Liver (tissue), 9 donors: ENCODE results near the gene CEACAM20. TPM values are rescaled to one million over a fixed set of nuclear protein-coding genes. Genes with fewer than 3 reads are reported as not detected.

Experiments
- DNase-seq: peaks from one replicate; pipeline ENCODE4 v3.0.0-alpha.2; 2017; ENCODE audit warnings: low spot score
- H3K27ac ChIP-seq, 2 donors: one replicate each; pipeline ENCODE4 v1.7.0; 2013; ENCODE audit warnings: inconsistent platforms in 2 of 2, low read length in 2 of 2, control low read depth in 1 of 2, low read depth in 1 of 2, mild to moderate bottlenecking in 1 of 2
- H3K27me3 ChIP-seq, 4 donors: one replicate each; pipeline versions ENCODE4 v1.6.1 to v1.7.0; 2013; ENCODE audit warnings: low read length in 3 of 4, inconsistent platforms in 1 of 4, mild to moderate bottlenecking in 1 of 4, moderate library complexity in 1 of 4; ENCODE audit not compliant: control insufficient read depth in 4 of 4, insufficient read depth in 4 of 4
- H3K36me3 ChIP-seq, 4 donors: one replicate each; pipeline versions ENCODE4 v1.6.1 to v1.7.0; 2013; ENCODE audit warnings: low read length in 3 of 4, mild to moderate bottlenecking in 3 of 4, low read depth in 1 of 4, moderate library complexity in 1 of 4; ENCODE audit not compliant: control insufficient read depth in 4 of 4, insufficient read depth in 3 of 4
- H3K4me1 ChIP-seq, 4 donors: one replicate each; pipeline versions ENCODE4 v1.6.1 to v1.7.0; 2013; ENCODE audit warnings: low read length in 3 of 4, mild to moderate bottlenecking in 3 of 4, moderate library complexity in 1 of 4; ENCODE audit not compliant: control insufficient read depth in 4 of 4, insufficient read depth in 4 of 4
- H3K4me3 ChIP-seq, 3 donors: one replicate each; pipeline versions ENCODE4 v1.6.1 to v1.7.0; 2013; ENCODE audit warnings: low read length in 3 of 3, control low read depth in 1 of 3, low read depth in 1 of 3, mild to moderate bottlenecking in 1 of 3
- H3K9ac ChIP-seq, 2 donors: one replicate each; pipeline ENCODE4 v1.7.0; 2013; ENCODE audit warnings: low read length in 2 of 2, mild to moderate bottlenecking in 2 of 2, moderate library complexity in 2 of 2, control low read depth in 1 of 2, low read depth in 1 of 2
- H3K9me3 ChIP-seq, 4 donors: one replicate each; pipeline versions ENCODE4 v1.6.1 to v1.7.0; 2013; ENCODE audit warnings: low read length in 3 of 4; ENCODE audit not compliant: control insufficient read depth in 4 of 4
- EGR1 ChIP-seq, 2 donors: IDR thresholded peaks; 2 replicates each; pipeline ENCODE4 v1.6.1; 2016 to 2018; ENCODE audit warnings: antibody characterized with exemption in 2 of 2, low read depth in 2 of 2
- FOXA2 ChIP-seq: IDR thresholded peaks from 2 replicates; pipeline ENCODE4 v1.6.1; 2016; ENCODE audit warnings: antibody characterized with exemption
- NR2F2 ChIP-seq: IDR thresholded peaks from 2 replicates; pipeline ENCODE4 v1.6.1; 2016; ENCODE audit warnings: antibody characterized with exemption
- RAD21 ChIP-seq, 2 donors: IDR thresholded peaks; 2 replicates each; pipeline ENCODE4 v1.6.1; 2016; ENCODE audit warnings: antibody characterized with exemption in 2 of 2, mild to moderate bottlenecking in 2 of 2
- SP1 ChIP-seq: IDR thresholded peaks from 2 replicates; pipeline ENCODE4 v1.6.1; 2018; ENCODE audit warnings: antibody characterized with exemption, mild to moderate bottlenecking
- YY1 ChIP-seq: IDR thresholded peaks from 2 replicates; pipeline ENCODE4 v1.6.1; 2016; ENCODE audit warnings: antibody characterized with exemption, mild to moderate bottlenecking
- WGBS: extraction: QIAGEN DNeasy Blood & Tissue Kit; methylation state at CpG from one replicate; pipeline ENCODE4 v1.1.7; 2013; 5-methylcytosine and 5-hydroxymethylcytosine counted together
- polyA plus RNA-seq, 2 donors: library from polyadenylated mRNA; stranded (reverse) in 1 of 2; unstranded in 1 of 2; fragments of 200-250 nt in 1 of 2; fragments of >200 nt in 1 of 2; fragmentation: Nextera tagmentation in 1 of 2; extraction: Ambion mirVana in 1 of 2; gene quantifications; one replicate each; pipeline versions ENCODE4 v1.2.1 to v1.2.3, GENCODE V29; 2013 to 2015
- total RNA-seq, 2 donors: library from RNA; depleted of rRNA; stranded (reverse); fragments of >200 nt; gene quantifications; one replicate each; pipeline ENCODE4 v1.2.3, GENCODE V29; 2014
- TF ChIP-seq, protein P1 (sequence below): IDR thresholded peaks from 2 replicates; pipeline ENCODE4 v1.6.1; 2016; ENCODE audit warnings: antibody characterized with exemption
- TF ChIP-seq, protein P2 (sequence below): IDR thresholded peaks from 2 replicates; pipeline ENCODE4 v1.6.1; 2016; ENCODE audit warnings: antibody characterized with exemption, mild to moderate bottlenecking
- TF ChIP-seq, protein P3 (sequence below): fragments of 150-350 bp; IDR thresholded peaks from 2 replicates; pipeline ENCODE4 v1.5.1; 2017; ENCODE audit warnings: improper control_type of control experiment, low read depth, low read length; ENCODE audit not compliant: missing input control
- donor health status: healthy.
- donor health status: healthy.
- donor health status: healthy.
- donor health status: healthy.
- donor health status: healthy.

CEACAM20 gene
- total and polyA plus RNA-seq, 4 donors: 0.09 to 0.25 TPM; not detected in 2

DNA sequence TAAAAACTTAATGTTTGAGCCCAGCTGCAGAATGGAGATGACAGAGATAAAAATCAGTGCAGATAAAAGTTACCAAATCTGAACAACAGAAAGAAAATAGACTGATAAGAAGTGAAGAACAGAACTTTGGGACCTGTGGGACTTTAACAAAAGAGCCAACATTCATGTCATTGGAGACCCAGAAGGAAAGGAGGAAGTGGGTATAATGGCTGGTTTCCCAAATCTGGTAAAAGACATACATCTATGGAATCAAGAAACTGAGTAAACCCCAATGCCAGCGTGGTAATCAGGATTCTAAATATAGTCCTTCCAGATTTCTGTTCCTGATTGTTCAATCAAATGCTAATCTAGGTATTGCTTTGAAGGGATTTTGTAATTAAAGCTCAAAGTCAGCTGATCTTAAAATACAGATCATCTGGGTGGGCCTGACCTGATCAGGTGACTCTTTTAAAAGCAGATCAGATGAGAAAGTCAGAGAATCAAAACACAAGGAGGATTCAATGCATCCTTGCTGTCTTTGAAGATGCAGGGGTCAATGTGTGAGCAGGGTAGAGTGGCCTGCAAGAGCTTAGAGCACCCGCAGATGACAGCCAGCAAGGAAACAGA lies 25.3 kb upstream of the CEACAM20 start:
- no peak overlapping the region for H3K4me3 ChIP-seq
- no peak overlapping the region for H3K9ac ChIP-seq
- H3K27me3 ChIP-seq: no peaks in the 10 kb centered on the region
- H3K4me1 ChIP-seq: no peaks in the 10 kb centered on the region
- TF ChIP-seq EGR1 (IDR thresholded peaks at IDR 0.05; ENCODE audit: low read depth in 2 of 2): no peak
- TF ChIP-seq, protein P1, sequence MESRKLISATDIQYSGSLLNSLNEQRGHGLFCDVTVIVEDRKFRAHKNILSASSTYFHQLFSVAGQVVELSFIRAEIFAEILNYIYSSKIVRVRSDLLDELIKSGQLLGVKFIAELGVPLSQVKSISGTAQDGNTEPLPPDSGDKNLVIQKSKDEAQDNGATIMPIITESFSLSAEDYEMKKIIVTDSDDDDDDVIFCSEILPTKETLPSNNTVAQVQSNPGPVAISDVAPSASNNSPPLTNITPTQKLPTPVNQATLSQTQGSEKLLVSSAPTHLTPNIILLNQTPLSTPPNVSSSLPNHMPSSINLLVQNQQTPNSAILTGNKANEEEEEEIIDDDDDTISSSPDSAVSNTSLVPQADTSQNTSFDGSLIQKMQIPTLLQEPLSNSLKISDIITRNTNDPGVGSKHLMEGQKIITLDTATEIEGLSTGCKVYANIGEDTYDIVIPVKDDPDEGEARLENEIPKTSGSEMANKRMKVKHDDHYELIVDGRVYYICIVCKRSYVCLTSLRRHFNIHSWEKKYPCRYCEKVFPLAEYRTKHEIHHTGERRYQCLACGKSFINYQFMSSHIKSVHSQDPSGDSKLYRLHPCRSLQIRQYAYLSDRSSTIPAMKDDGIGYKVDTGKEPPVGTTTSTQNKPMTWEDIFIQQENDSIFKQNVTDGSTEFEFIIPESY: no peak
- WGBS: 72% methylated on average over 2 of the region's 2 CpGs
- no peaks in the 10 kb centered on the region for H3K9me3 ChIP-seq
- DNase-seq: no peak
- no peaks in the 10 kb centered on the region for H3K36me3 ChIP-seq
- H3K27ac ChIP-seq: no peak overlapping the region

DNA sequence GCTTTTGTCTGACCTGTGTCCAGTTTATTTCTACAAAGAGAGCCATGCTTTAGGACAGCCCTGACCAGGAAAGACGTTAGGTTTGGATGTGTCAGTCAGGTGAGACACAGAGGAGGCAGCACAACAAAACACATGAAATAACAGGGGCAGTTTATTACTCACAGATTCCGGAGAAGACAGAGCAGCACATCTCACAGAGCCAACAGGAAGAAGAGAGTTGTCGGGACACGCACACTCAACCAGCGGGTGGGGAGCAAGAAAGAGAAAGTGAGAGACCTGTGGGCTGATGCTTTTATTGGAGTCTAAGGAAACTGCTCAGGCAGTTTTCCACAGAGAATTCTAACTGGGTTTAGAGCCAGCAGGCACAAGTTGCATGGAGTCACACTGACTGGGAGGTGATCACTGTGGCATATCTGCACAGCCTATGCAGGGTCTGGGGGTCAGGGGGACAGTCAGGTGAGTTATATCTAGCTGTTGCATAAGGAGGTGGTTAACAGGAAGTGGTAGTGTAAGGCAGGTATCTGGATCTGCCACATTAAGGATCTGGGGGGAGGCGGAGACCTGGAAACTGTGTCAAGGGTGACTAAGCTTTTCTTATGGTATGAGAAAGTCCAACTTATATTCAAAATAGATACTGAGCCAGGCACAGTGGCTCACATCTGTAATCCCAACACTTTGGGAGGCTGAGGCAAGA lies 24.1 kb upstream of the CEACAM20 start:
- TF ChIP-seq, protein P2, sequence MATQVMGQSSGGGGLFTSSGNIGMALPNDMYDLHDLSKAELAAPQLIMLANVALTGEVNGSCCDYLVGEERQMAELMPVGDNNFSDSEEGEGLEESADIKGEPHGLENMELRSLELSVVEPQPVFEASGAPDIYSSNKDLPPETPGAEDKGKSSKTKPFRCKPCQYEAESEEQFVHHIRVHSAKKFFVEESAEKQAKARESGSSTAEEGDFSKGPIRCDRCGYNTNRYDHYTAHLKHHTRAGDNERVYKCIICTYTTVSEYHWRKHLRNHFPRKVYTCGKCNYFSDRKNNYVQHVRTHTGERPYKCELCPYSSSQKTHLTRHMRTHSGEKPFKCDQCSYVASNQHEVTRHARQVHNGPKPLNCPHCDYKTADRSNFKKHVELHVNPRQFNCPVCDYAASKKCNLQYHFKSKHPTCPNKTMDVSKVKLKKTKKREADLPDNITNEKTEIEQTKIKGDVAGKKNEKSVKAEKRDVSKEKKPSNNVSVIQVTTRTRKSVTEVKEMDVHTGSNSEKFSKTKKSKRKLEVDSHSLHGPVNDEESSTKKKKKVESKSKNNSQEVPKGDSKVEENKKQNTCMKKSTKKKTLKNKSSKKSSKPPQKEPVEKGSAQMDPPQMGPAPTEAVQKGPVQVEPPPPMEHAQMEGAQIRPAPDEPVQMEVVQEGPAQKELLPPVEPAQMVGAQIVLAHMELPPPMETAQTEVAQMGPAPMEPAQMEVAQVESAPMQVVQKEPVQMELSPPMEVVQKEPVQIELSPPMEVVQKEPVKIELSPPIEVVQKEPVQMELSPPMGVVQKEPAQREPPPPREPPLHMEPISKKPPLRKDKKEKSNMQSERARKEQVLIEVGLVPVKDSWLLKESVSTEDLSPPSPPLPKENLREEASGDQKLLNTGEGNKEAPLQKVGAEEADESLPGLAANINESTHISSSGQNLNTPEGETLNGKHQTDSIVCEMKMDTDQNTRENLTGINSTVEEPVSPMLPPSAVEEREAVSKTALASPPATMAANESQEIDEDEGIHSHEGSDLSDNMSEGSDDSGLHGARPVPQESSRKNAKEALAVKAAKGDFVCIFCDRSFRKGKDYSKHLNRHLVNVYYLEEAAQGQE: no peak
- TF ChIP-seq FOXA2: no peak
- TF ChIP-seq RAD21 (IDR thresholded peaks at IDR 0.05): no peak
- no peak for TF ChIP-seq YY1
- TF ChIP-seq, protein P1: no peak
- TF ChIP-seq NR2F2: no peak
- TF ChIP-seq SP1: no peak
- Histone ChIP-seq H3K27ac (no peak overlapping the region), H3K4me3 (no peak overlapping the region), H3K9me3 (no peaks in the 10 kb centered on the region), H3K36me3 (no peaks in the 10 kb centered on the region), H3K27me3 (no peaks in the 10 kb centered on the region), H3K9ac (no peak overlapping the region), H3K4me1 (no peaks in the 10 kb centered on the region)
- WGBS: 72% methylated on average over 6 of the region's 6 CpGs
- peak; percentile 43 for DNase-seq

DNA sequence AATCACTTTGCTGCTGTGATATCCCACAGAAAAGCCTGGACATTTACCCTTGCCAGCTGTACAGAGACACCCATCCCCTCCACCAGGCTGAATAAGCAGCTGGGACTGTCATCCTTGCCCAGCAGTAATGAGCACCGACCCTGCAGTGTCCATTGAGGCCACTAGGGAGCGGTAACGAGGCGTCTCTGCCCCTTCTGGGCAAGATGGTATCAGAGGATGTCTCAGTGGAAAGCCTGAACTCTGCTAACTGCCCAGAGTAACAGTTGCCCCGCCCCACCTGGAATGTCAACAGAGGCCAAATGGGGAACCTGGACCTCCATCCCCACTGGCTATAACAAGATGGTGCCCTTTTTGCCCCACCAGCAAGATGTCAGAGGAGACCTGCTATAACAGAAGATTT lies 22.8 kb upstream of the CEACAM20 start:
- Histone ChIP-seq H3K4me1 (no peaks in the 10 kb centered on the region), H3K36me3 (no peaks in the 10 kb centered on the region), H3K27ac (no peak overlapping the region), H3K4me3 (no peak overlapping the region), H3K9me3 (no peaks in the 10 kb centered on the region), H3K9ac (no peak overlapping the region), H3K27me3 (no peaks in the 10 kb centered on the region)
- TF ChIP-seq RAD21 (IDR thresholded peaks at IDR 0.05): peak; percentile 6 to 34
- TF ChIP-seq, protein P3, sequence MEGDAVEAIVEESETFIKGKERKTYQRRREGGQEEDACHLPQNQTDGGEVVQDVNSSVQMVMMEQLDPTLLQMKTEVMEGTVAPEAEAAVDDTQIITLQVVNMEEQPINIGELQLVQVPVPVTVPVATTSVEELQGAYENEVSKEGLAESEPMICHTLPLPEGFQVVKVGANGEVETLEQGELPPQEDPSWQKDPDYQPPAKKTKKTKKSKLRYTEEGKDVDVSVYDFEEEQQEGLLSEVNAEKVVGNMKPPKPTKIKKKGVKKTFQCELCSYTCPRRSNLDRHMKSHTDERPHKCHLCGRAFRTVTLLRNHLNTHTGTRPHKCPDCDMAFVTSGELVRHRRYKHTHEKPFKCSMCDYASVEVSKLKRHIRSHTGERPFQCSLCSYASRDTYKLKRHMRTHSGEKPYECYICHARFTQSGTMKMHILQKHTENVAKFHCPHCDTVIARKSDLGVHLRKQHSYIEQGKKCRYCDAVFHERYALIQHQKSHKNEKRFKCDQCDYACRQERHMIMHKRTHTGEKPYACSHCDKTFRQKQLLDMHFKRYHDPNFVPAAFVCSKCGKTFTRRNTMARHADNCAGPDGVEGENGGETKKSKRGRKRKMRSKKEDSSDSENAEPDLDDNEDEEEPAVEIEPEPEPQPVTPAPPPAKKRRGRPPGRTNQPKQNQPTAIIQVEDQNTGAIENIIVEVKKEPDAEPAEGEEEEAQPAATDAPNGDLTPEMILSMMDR: peak; percentile 28
- no peak for TF ChIP-seq YY1
- 10% methylated on average over 5 of the region's 5 CpGs for WGBS
- peak; percentile 79 for DNase-seq
